Measurements from ENCODE around the gene ARHGEF10L. TPM values are rescaled to one million over a fixed set of nuclear protein-coding genes. Genes with fewer than 3 reads are reported as not detected.

ARHGEF10L gene
- total RNA-seq, 1 experiment from 2014 or later = 11.2 TPM

DNA sequence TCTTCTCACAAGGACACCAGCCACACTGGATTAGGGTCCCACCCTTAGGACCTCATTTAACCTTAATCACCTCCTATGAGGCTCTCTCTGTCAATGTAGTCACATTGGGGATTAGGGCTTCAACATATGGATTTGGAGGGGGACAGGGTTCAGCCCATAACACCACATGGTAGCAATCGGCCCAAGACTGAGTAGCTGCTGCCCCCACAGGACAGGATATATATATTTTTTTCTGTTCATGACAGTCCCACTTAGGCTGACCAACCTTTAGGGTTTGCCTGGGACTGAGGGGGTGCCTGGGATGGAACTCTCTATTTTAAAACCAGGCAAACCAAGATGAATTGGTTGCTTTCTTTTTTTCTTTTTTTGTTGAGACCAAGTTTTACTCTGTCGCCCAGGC is 207.4 kb downstream of the ARHGEF10L start:
- Histone ChIP-seq H3K4me2 (ENCODE audit: low read length) (no peak overlapping the region), H3K27ac (ENCODE audit: low read length) (no peak overlapping the region), H3K4me3 (ENCODE audit: low read length) (no peak overlapping the region), H3K9ac (ENCODE audit: low read length) (no peak overlapping the region), H3K36me3 (ENCODE audit: low read depth, low read length) (no peaks in the 10 kb centered on the region), H3K4me1 (ENCODE audit: insufficient read depth, low read length) (no peaks in the 10 kb centered on the region), H2AFZ (ENCODE audit: low read length) (no peak overlapping the region), H3K27me3 (ENCODE audit: low read length) (peaks cover 23% of the 10 kb centered on the region; the same call in 1 of the 2 replicates), H4K20me1 (ENCODE audit: low read length) (no peaks in the 10 kb centered on the region), H3K9me3 (ENCODE audit: low read length) (no peaks in the 10 kb centered on the region), H3F3A (ENCODE audit: low read length, unreplicated experiment) (no peaks in the 10 kb centered on the region), H3K79me2 (ENCODE audit: low read length) (no peaks in the 10 kb centered on the region), H3K9me2 (replicated peaks; ENCODE audit: low read length) (no peaks in the 10 kb centered on the region)
- ATAC-seq = no peak
- intact Hi-C loops (cut with micrococcal nuclease) = no loop called here
- TF ChIP-seq EZH2phosphoT487 (IDR thresholded peaks at IDR 0.05; ENCODE audit: borderline replicate concordance, low read length) = no peak
- TF ChIP-seq, protein P1, sequence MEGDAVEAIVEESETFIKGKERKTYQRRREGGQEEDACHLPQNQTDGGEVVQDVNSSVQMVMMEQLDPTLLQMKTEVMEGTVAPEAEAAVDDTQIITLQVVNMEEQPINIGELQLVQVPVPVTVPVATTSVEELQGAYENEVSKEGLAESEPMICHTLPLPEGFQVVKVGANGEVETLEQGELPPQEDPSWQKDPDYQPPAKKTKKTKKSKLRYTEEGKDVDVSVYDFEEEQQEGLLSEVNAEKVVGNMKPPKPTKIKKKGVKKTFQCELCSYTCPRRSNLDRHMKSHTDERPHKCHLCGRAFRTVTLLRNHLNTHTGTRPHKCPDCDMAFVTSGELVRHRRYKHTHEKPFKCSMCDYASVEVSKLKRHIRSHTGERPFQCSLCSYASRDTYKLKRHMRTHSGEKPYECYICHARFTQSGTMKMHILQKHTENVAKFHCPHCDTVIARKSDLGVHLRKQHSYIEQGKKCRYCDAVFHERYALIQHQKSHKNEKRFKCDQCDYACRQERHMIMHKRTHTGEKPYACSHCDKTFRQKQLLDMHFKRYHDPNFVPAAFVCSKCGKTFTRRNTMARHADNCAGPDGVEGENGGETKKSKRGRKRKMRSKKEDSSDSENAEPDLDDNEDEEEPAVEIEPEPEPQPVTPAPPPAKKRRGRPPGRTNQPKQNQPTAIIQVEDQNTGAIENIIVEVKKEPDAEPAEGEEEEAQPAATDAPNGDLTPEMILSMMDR (conservative IDR thresholded peaks at IDR 0.05; ENCODE audit: low read depth, low read length) = no peak
- no peak for TF ChIP-seq EZH2 (IDR thresholded peaks at IDR 0.05; ENCODE audit: low read length, unreplicated experiment)
- DNase-seq = no peak
- CTCF ChIA-PET = no interaction called here
- BruUV-seq (replicated peaks) = no TSS peak
- POLR2A ChIA-PET (ENCODE audit: unreplicated experiment) = no interaction called here

Other genes starting within 250 kb of the ARHGEF10L start
- 0.04 and 0.92 TPM in 2 replicates for gene PADI4, start 231.5 kb upstream of the ARHGEF10L start, total RNA-seq (2014; rRNA removed)
- not detected in 2 replicates for gene PADI6, start 167.5 kb upstream of the ARHGEF10L start, total RNA-seq (2014; rRNA removed)
- gene RCC2, start 100.0 kb upstream of the ARHGEF10L start, total RNA-seq (2014; rRNA removed) = 82.7 and 95.2 TPM in 2 replicates
- not detected in 2 replicates for gene ACTL8, start 215.6 kb downstream of the ARHGEF10L start, total RNA-seq (2014; rRNA removed)

Measured in PC-3 (cell line).